Lung (tissue), 12 donors: Measurements from ENCODE around the gene LGR6. TPM values are rescaled to one million over a fixed set of nuclear protein-coding genes. Genes with fewer than 3 reads are reported as not detected.

ENCODE experiments used
- ATAC-seq: fragments of 200-7000 bp; cut with Tn5 transposase; one replicate; pipeline ENCODE4 v1.9.1; 2020; ENCODE audit warnings: moderate number of reproducible peaks; ENCODE audit not compliant: insufficient read depth, low FRiP score
- DNase-seq, 3 donors: peaks; one replicate each; pipeline ENCODE4 v3.0.0-alpha.2; 2013 to 2017
- H3K27ac ChIP-seq, 2 donors: one replicate each; pipeline ENCODE4 v1.5.1; 2013; ENCODE audit warnings: mild to moderate bottlenecking in 2 of 2, moderate library complexity in 2 of 2, control low read depth in 1 of 2, inconsistent platforms in 1 of 2, low read depth in 1 of 2, low read length in 1 of 2
- H3K27me3 ChIP-seq, 3 donors: one replicate each; pipeline ENCODE4 v1.5.1; 2013; ENCODE audit warnings: low read length in 2 of 3; ENCODE audit not compliant: control insufficient read depth in 3 of 3, insufficient read depth in 3 of 3
- H3K36me3 ChIP-seq, 4 donors: one replicate each; pipeline ENCODE4 v1.5.1; 2013; ENCODE audit warnings: low read length in 4 of 4, mild to moderate bottlenecking in 1 of 4, moderate library complexity in 1 of 4; ENCODE audit not compliant: control insufficient read depth in 4 of 4, insufficient read depth in 4 of 4
- H3K4me1 ChIP-seq, 5 donors: one replicate each; pipeline ENCODE4 v1.5.1; 2013; ENCODE audit warnings: low read length in 5 of 5, mild to moderate bottlenecking in 2 of 5, moderate library complexity in 1 of 5; ENCODE audit not compliant: control insufficient read depth in 5 of 5, insufficient read depth in 5 of 5
- H3K4me3 ChIP-seq: one replicate; pipeline ENCODE4 v1.5.1; 2013; ENCODE audit warnings: mild to moderate bottlenecking, control low read depth, moderate library complexity
- H3K9ac ChIP-seq, 2 donors: one replicate each; pipeline ENCODE4 v1.5.1; 2013; ENCODE audit warnings: low read length in 2 of 2, control low read depth in 1 of 2; ENCODE audit not compliant: insufficient read depth in 1 of 2
- H3K9me3 ChIP-seq, 4 donors: one replicate each; pipeline ENCODE4 v1.5.1; 2013; ENCODE audit warnings: low read length in 3 of 4, mild to moderate bottlenecking in 1 of 4, moderate library complexity in 1 of 4; ENCODE audit not compliant: control insufficient read depth in 4 of 4, insufficient read depth in 3 of 4
- WGBS, 2 donors: extraction: QIAGEN DNeasy Blood & Tissue Kit; methylation state at CpG; one replicate each; pipeline ENCODE4 v1.1.7; 2013; 5-methylcytosine and 5-hydroxymethylcytosine counted together
- polyA plus RNA-seq, 2 donors: library from polyadenylated mRNA; stranded (reverse); fragments of 200-250 nt; gene quantifications; one replicate each; pipeline ENCODE4 v1.2.1, GENCODE V29; 2013
- total RNA-seq, 2 donors: library from RNA; depleted of rRNA in 1 of 2; stranded (reverse); fragments of >200 nt in 1 of 2; gene quantifications; one replicate each; pipeline ENCODE4 v1.2.1, GENCODE V29; 2014 to 2021
- TF ChIP-seq, protein P1 (sequence below): IDR thresholded peaks from 2 replicates; pipeline ENCODE4 v1.5.1; 2012; ENCODE audit warnings: mild to moderate bottlenecking; ENCODE audit errors: control extremely low read depth, extremely low read depth
- donor health status: control.
- donor health status: control.
- donor health status: Bipolar disorder and iron deficiency.
- donor health status: healthy.
- donor health status: DM: yes; HTN: yes; CAD: no.

The LGR6 gene
- total and polyA plus RNA-seq, 4 donors, result 0.57 to 4.1 (median 1.3) TPM

- DNase-seq (no peak), ATAC-seq (no peak)
- H3K9ac ChIP-seq, result no peak overlapping the region
- H3K4me3 ChIP-seq, result no peak overlapping the region
- peaks cover 0 to 10% (median 3%) of the 10 kb centered on the region in 5 donors for H3K4me1 ChIP-seq
- H3K27ac ChIP-seq, result no peak overlapping the region
- WGBS, 2 donors, result 87 to 89% methylated on average over 6 of the region's 6 CpGs
- H3K27me3 ChIP-seq, result no peaks in the 10 kb centered on the region
- H3K36me3 ChIP-seq, result no peaks in the 10 kb centered on the region
- H3K9me3 ChIP-seq, result no peaks in the 10 kb centered on the region
- TF ChIP-seq, protein P1, sequence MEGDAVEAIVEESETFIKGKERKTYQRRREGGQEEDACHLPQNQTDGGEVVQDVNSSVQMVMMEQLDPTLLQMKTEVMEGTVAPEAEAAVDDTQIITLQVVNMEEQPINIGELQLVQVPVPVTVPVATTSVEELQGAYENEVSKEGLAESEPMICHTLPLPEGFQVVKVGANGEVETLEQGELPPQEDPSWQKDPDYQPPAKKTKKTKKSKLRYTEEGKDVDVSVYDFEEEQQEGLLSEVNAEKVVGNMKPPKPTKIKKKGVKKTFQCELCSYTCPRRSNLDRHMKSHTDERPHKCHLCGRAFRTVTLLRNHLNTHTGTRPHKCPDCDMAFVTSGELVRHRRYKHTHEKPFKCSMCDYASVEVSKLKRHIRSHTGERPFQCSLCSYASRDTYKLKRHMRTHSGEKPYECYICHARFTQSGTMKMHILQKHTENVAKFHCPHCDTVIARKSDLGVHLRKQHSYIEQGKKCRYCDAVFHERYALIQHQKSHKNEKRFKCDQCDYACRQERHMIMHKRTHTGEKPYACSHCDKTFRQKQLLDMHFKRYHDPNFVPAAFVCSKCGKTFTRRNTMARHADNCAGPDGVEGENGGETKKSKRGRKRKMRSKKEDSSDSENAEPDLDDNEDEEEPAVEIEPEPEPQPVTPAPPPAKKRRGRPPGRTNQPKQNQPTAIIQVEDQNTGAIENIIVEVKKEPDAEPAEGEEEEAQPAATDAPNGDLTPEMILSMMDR, result no peak
Measured at GRCh38 chr1:202170726-202171125, 22.9 kb upstream of the LGR6 start.

- H3K4me1 ChIP-seq, result peaks cover 0 to 10% (median 3%) of the 10 kb centered on the region in 5 donors
- WGBS, 2 donors, result 95 to 99% methylated on average over 11 of the region's 11 CpGs
- no peak overlapping the region for H3K9ac ChIP-seq
- H3K36me3 ChIP-seq, result no peaks in the 10 kb centered on the region
- no peak overlapping the region for H3K4me3 ChIP-seq
- TF ChIP-seq, protein P1, result no peak
- ATAC-seq, result no peak
- no peaks in the 10 kb centered on the region for H3K9me3 ChIP-seq
- no peak for DNase-seq
- H3K27me3 ChIP-seq, result no peaks in the 10 kb centered on the region
- no peak overlapping the region for H3K27ac ChIP-seq
Measured at GRCh38 chr1:202171292-202172014, 22.1 kb upstream of the LGR6 start.

- Histone ChIP-seq H3K4me3 (no peak overlapping the region), H3K9me3 (no peaks in the 10 kb centered on the region), H3K27ac (no peak overlapping the region), H3K27me3 (no peaks in the 10 kb centered on the region), H3K9ac (no peak overlapping the region), H3K36me3 (no peaks in the 10 kb centered on the region), H3K4me1 (peaks cover 0 to 10% (median 0%) of the 10 kb centered on the region in 5 donors)
- TF ChIP-seq, protein P1, result no peak
- DNase-seq (no peak), ATAC-seq (no peak)
- 92 to 97% methylated on average over 5 of the region's 5 CpGs for WGBS, 2 donors
Measured at GRCh38 chr1:202172015-202172355, 21.6 kb upstream of the LGR6 start.

GRCh38 chr1:202173993-202174392 is 19.6 kb upstream of the LGR6 start:
- WGBS, 2 donors, result 80 to 87% methylated on average over 7 of the region's 7 CpGs
- Histone ChIP-seq H3K4me3 (no peak overlapping the region), H3K27ac (no peak overlapping the region), H3K9me3 (no peaks in the 10 kb centered on the region), H3K9ac (no peak overlapping the region), H3K4me1 (no peaks in the 10 kb centered on the region), H3K27me3 (no peaks in the 10 kb centered on the region), H3K36me3 (no peaks in the 10 kb centered on the region)
- DNase-seq (no peak), ATAC-seq (no peak)
- TF ChIP-seq, protein P1, result no peak
